ENCODE data around the gene C1orf35.

DNA sequence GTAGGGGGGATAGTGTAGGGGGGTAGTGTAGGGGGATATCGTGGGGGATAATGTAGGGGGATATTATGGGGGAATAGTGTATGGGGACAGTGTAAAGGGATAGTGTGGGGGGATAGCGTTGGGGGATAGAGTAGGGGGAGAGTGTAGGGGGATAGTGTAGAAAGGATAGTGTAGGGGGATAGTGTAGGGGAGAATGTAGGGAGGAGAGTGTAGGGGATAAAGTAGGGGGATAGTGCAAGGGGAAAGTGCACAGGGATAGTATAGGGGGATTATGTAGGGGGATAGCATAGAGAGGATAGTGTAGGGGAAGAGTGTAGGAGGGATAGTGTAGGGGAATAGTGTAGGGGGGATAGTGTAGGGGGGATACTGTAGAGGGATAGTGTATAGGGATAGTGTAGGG lies 33.0 kb downstream of the C1orf35 start:
- TF ChIP-seq EZH2 (IDR thresholded peaks at IDR 0.05; ENCODE audit: borderline replicate concordance) (no peak), EZH2phosphoT487 (IDR thresholded peaks at IDR 0.05; ENCODE audit: low read depth, severe bottlenecking, unreplicated experiment) (no peak)
- TF ChIP-seq, protein P1, sequence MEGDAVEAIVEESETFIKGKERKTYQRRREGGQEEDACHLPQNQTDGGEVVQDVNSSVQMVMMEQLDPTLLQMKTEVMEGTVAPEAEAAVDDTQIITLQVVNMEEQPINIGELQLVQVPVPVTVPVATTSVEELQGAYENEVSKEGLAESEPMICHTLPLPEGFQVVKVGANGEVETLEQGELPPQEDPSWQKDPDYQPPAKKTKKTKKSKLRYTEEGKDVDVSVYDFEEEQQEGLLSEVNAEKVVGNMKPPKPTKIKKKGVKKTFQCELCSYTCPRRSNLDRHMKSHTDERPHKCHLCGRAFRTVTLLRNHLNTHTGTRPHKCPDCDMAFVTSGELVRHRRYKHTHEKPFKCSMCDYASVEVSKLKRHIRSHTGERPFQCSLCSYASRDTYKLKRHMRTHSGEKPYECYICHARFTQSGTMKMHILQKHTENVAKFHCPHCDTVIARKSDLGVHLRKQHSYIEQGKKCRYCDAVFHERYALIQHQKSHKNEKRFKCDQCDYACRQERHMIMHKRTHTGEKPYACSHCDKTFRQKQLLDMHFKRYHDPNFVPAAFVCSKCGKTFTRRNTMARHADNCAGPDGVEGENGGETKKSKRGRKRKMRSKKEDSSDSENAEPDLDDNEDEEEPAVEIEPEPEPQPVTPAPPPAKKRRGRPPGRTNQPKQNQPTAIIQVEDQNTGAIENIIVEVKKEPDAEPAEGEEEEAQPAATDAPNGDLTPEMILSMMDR (IDR thresholded peaks at IDR 0.05; ENCODE audit: poor library complexity): no peak

Measured in hepatocyte (in vitro differentiated cells).